ENCODE data around the gene CAMTA1.

GRCh38 chr1:7669559-7670311 lies 884.5 kb downstream of the CAMTA1 start:
- TF ChIP-seq CTCF (IDR thresholded peaks at IDR 0.05; ENCODE audit: borderline replicate concordance, extremely low read depth, low read length, poor library complexity, severe bottlenecking) (peak; percentile 77), EZH2 (IDR thresholded peaks at IDR 0.05; ENCODE audit: borderline replicate concordance, low read depth, low read length, severe bottlenecking) (no peak)

Data from DND-41 (cell line).